ENCODE data around the gene RAVER1.

The RAVER1 gene

GRCh38 chr19:10318807-10319682, 14.3 kb downstream of the RAVER1 start:
- no peak for DNase-seq (ENCODE audit: low read depth in 2 of 2)

GRCh38 chr19:10317857-10318462, 15.4 kb downstream of the RAVER1 start:
- no peak for DNase-seq (ENCODE audit: low read depth in 2 of 2)

- DNase-seq (ENCODE audit: low read depth in 2 of 2): no peak
These were observed 16.1 kb downstream of the RAVER1 start for GRCh38 chr19:10317045-10317856.

- DNase-seq (ENCODE audit: low read depth in 2 of 2): no peak
These were observed 16.9 kb downstream of the RAVER1 start for GRCh38 chr19:10316229-10317044.

DNA sequence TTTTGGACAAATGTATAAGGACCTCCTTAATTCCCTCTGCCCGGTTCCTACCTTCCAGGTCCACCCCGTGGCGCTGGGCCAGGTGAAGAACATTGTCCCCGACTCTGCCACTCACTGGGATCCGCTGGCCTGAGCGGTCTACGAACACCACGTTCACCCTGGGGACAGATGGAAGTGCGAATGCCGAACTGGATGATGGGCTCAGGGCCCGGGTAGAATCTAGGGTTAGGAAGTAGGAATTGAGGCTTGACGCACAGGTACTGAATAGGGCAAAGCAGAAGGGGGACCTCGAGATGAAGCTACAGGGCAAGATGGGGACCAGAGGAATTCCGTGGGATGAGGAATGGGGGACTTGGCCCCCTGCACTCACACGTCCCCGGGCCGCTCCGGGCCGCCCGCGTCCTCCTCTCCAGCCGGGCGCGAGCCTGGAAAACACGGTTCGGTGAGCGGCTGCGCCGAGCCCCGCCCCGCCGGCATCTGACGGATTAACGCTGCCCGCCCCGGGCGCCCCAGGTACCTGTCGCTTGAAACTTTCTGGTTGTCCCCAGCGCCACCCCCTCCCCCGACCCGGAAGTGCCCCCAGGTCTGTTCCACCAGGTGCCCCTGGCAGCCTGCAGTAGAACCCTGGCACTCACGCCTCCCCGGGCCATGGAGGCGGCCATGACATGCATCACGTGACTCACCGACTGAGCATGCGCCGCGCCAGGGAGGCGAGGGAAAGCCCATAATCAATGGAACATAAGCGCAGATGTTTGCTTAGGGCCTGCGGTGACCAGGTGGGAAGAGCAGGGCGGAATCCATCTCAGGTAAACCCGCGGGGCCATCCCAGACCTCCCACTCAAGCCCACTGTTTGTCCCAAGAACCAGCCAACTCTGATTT, 17.8 kb downstream of the RAVER1 start, which contains the start of gene FDX2:
Gene FDX2 (minus strand): TSS at position 681 of the 880 bp plus-strand sequence. CDS start 19 bp downstream, at position 662.
- DNase-seq (ENCODE audit: low read depth in 2 of 2): peak; percentile 82 to 88

DNA sequence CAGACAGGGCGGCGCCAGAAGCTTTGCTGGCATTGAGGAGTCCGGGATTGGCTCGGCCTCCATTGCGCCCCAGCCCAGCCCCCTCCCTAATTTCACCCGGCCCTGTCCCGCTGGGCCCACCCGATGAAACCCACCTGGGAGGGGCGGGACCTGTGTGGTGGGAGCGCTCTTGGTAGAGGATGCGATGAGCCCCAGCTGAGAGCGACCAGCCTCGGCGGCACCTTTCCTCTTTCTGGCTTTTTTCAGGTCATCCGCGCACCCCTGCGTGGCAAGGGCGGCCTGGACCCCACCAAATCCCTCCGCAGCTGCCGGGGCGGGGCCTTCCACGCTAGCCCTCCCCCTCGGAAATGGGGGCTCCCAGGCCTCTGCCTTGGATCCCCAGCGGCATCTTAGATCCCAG, 23.9 kb downstream of the RAVER1 start, which contains the start of gene ZGLP1:
Gene ZGLP1 (minus strand): TSS at position 393 of the 400 bp plus-strand sequence.
- DNase-seq (ENCODE audit: low read depth in 2 of 2): no peak

- no peak for DNase-seq (ENCODE audit: low read depth in 2 of 2)
These were observed 27.0 kb downstream of the RAVER1 start for GRCh38 chr19:10306327-10306726.

- no peak for DNase-seq (ENCODE audit: low read depth in 2 of 2)
These were observed 28.1 kb downstream of the RAVER1 start for GRCh38 chr19:10305139-10305806.

DNA sequence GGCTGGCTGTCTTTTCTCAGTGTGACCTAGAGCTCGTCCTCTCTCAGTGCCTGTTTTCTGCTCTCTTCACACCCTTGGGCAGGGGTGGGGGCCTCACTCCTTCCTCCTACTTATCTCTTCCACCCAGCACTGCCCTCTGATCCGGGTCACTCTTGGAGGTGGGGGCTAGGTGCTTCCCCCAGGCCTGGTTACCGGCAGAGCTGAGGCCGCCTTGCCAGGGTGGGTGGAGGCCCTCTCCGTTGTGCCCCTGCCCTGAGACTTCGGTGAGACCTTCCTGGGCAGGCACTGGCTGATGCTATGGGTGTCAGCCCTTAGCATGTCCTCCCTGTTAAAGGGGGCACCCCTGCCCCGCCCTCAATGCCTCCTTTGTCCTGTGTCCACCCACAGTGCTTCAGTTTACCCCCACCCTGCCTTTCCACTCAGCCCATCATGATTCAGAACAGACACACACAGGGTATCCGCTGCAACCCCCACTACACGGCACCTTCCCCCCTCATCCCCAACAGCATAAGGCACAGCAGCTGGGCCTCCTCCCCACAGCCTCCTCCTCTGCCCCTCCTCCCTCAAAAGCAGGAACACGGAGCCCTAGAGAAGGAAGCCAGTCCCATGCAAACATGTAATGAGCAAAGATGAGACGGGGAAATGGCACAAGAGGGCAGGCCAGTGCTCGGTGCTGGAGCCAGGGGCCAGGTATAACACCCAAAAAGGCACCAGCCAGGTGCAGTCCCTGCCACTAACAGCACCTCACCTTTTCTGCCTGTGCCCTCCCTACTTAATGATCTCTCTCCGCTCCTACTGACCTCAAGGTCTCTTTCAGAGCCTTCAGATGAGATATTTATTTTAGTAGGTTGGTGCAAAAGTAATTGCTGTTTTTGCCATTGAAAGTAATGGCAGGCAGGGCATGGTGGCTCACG, 33.5 kb downstream of the RAVER1 start:
- DNase-seq (ENCODE audit: low read depth in 2 of 2): no peak

GRCh38 chr19:10295847-10296591, 37.3 kb downstream of the RAVER1 start:
- DNase-seq (ENCODE audit: low read depth in 2 of 2): no peak

DNA sequence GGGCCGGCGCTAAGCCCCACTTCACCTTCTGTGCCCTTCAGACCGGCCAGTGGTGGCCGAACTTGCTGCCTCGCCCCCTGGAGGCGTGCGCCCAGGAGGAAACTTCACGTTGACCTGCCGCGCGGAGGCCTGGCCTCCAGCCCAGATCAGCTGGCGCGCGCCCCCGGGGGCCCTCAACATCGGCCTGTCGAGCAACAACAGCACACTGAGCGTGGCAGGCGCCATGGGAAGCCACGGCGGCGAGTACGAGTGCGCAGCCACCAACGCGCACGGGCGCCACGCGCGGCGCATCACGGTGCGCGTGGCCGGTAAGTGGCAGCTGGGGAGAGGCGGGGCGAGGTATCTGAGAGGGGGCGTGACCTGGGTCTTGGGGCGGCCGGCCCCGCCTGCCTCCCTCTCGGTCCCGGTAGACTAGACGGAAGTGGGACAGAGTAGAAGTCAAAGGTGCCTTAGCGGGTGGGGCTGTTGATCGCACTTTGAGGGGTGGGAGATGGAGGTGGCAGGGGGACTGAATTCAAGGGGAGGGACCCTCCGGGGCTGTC, 38.0 kb downstream of the RAVER1 start:
- peak in 1 of 2 donors; percentile 48 for DNase-seq (ENCODE audit: low read depth in 2 of 2)

GRCh38 chr19:10294368-10294697, 39.0 kb downstream of the RAVER1 start:
- no peak for DNase-seq (ENCODE audit: low read depth in 2 of 2)

DNA sequence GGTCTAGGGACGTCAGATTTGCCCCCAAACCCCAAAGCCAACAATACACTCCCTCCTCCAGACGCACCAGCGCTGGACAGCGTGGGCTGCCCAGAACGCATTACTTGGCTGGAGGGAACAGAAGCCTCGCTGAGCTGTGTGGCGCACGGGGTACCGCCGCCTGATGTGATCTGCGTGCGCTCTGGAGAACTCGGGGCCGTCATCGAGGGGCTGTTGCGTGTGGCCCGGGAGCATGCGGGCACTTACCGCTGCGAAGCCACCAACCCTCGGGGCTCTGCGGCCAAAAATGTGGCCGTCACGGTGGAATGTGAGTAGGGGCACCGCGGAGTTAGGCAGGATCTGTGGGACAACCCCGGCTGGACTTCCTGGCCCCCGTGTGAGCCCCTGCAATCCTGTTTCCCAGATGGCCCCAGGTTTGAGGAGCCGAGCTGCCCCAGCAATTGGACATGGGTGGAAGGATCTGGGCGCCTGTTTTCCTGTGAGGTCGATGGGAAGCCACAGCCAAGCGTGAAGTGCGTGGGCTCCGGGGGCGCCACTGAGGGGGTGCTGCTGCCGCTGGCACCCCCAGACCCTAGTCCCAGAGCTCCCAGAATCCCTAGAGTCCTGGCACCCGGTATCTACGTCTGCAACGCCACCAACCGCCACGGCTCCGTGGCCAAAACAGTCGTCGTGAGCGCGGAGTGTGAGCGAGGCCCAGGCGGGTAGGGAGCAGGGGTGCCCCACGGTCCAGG, 39.5 kb downstream of the RAVER1 start:
- DNase-seq (ENCODE audit: low read depth in 2 of 2): no peak

GRCh38 chr19:10292789-10293636, 40.3 kb downstream of the RAVER1 start:
- no peak for DNase-seq (ENCODE audit: low read depth in 2 of 2)

DNA sequence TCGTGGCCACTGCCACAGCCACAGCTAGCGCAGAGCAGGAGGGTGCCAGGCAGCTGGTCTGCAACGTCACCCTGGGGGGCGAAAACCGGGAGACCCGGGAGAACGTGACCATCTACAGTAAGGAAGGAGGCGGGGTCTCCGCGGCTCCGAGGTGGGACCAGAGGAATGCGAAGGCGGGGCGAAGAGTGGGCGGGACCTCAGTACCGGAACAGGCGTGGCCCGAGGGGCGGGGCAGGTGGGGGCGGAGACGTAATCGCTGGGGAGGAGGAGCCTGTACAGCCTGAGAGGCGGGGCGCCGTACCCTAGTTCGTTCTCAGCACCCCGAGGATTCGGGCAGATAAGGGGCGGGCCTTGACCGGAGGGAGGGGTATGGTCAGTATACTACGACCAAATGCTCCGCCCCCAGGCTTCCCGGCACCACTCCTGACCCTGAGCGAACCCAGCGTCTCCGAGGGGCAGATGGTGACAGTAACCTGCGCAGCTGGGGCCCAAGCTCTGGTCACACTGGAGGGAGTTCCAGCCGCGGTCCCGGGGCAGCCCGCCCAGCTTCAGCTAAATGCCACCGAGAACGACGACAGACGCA, 41.0 kb downstream of the RAVER1 start:
- peak; percentile 47 to 61 for DNase-seq (ENCODE audit: low read depth in 2 of 2)
